GM13976 (cell line): ENCODE data around the gene PTPRM.

Source experiments
- DNase-seq: peaks from one replicate; pipeline ENCODE4 v3.0.0; 2012; ENCODE audit warnings: low spot score
- in situ Hi-C: fragments of 300-500 bp; cut with MboI; formaldehyde crosslinking; loops from one replicate; pipeline ENCODE4 v1.12.0; 2022; ENCODE audit warnings: low sequenced_read_pairs, mixed read lengths, inconsistent platforms; ENCODE audit not compliant: unreplicated experiment
- TF ChIP-seq, protein P1 (sequence below): IDR thresholded peaks from 2 replicates; pipeline ENCODE4 v1.5.1; 2012; ENCODE audit warnings: borderline replicate concordance, mild to moderate bottlenecking; ENCODE audit not compliant: insufficient read depth; ENCODE audit errors: extremely low read depth, missing control alignments, control extremely low read depth

Gene PTPRM

GRCh38 chr18:7677001-7677400 is 109.9 kb downstream of the PTPRM start:
- TF ChIP-seq, protein P1, sequence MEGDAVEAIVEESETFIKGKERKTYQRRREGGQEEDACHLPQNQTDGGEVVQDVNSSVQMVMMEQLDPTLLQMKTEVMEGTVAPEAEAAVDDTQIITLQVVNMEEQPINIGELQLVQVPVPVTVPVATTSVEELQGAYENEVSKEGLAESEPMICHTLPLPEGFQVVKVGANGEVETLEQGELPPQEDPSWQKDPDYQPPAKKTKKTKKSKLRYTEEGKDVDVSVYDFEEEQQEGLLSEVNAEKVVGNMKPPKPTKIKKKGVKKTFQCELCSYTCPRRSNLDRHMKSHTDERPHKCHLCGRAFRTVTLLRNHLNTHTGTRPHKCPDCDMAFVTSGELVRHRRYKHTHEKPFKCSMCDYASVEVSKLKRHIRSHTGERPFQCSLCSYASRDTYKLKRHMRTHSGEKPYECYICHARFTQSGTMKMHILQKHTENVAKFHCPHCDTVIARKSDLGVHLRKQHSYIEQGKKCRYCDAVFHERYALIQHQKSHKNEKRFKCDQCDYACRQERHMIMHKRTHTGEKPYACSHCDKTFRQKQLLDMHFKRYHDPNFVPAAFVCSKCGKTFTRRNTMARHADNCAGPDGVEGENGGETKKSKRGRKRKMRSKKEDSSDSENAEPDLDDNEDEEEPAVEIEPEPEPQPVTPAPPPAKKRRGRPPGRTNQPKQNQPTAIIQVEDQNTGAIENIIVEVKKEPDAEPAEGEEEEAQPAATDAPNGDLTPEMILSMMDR = no peak
- in situ Hi-C loops = no loop called here
- no peak for DNase-seq

GRCh38 chr18:7677424-7677823 is 110.3 kb downstream of the PTPRM start:
- TF ChIP-seq, protein P1 = no peak
- in situ Hi-C loops = no loop called here
- no peak for DNase-seq

- DNase-seq = no peak
- TF ChIP-seq, protein P1 = no peak
These were observed 111.3 kb downstream of the PTPRM start for GRCh38 chr18:7678389-7678788.

DNA sequence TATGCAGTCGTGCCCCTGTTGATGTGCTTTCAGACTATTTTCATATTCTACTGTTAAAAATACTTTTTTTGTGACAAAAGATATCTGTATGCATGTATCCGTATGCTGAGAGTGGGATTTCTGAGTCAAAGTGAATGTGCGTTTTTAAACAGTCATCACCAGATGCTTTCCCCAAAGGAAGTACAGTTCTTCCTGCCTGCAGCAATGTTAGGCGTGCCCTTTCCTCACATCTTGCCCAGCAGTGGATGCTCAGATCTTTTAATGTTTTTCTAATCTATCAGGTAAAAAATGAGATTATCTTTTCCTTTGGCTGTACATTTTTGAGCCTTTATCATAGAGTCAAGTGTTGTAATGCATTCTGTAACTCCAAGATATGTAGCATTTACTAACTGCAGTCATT is 111.7 kb downstream of the PTPRM start:
- TF ChIP-seq, protein P1 = no peak
- DNase-seq = no peak
- in situ Hi-C loops = no loop called here

More at GRCh38 chr18:7678389-7678788, 111.3 kb downstream of the PTPRM start:
- in situ Hi-C loops = no loop called here

GRCh38 chr18:7681298-7681697 is 114.2 kb downstream of the PTPRM start:
- in situ Hi-C loops = no loop called here
- DNase-seq = no peak
- TF ChIP-seq, protein P1 = no peak

DNA sequence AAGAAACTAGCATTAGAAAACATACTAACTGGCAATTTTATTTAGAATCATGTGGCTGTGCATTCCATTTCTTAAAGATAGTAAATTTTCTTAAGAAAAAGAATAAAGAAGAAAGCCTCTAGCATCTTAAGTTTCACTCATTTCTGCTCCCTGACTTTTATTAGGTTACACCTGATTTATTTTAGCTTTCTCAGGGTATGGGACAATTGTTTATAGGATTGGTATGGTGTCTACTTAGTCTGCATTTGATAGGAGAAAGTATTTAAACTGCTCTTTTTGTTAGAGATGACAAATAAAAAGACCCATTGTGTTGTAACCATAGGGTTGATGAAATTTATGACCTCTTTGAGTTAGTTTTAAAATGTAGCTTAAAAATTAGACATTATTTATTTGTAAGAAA is 115.2 kb downstream of the PTPRM start:
- in situ Hi-C loops = no loop called here
- TF ChIP-seq, protein P1 = no peak
- no peak for DNase-seq

DNA sequence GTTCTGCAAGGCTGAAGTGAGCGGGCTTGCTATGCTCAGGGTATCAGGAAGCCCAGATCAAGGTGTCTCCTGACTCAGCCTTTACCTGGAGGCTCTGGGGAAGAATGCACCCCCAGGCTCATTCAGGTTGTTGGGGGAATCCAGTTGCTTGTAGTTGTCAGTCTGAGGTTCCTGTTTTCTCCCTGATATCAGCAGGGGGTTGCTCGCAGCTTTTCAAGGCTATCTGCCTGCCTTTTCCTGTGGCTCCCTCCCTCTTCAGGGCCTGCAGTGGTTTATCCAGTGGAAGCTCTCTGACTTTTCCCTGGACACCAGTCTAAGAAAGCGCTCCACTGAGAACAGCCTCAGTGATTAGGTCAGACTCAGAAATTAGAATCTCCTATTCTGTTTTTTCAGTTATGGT is 116.6 kb downstream of the PTPRM start:
- TF ChIP-seq, protein P1 = no peak
- DNase-seq = no peak
- in situ Hi-C loops = no loop called here
